Hepatocyte (in vitro differentiated cells): Measurements from ENCODE around the gene CAPN15. TPM values are rescaled to one million over a fixed set of nuclear protein-coding genes. Genes with fewer than 3 reads are reported as not detected.

Experiments
- DNase-seq: peaks from one replicate; pipeline ENCODE4 v3.0.0-alpha.2; 2016; ENCODE audit warnings: low spot score
- H2AFZ ChIP-seq: fragments of 200-600 bp; sonication (generic); 2 replicates; pipeline ENCODE4 v1.6.0; 2016; ENCODE audit warnings: antibody characterized with exemption, mild to moderate bottlenecking
- H3K27ac ChIP-seq: fragments of 200-600 bp; sonication (generic); 2 replicates; pipeline ENCODE4 v1.5.1; 2016; ENCODE audit warnings: mild to moderate bottlenecking
- H3K27me3 ChIP-seq: fragments of 200-600 bp; sonication (generic); 2 replicates; pipeline ENCODE4 v1.6.1; 2016
- H3K36me3 ChIP-seq: fragments of 200-600 bp; sonication (generic); replicated peaks from 2 replicates; pipeline ENCODE4 v1.5.1; 2016; ENCODE audit warnings: low read depth; ENCODE audit not compliant: insufficient read depth
- H3K4me1 ChIP-seq: fragments of 200-600 bp; sonication (generic); 2 replicates; pipeline ENCODE4 v1.5.1; 2016; ENCODE audit warnings: mild to moderate bottlenecking, moderate library complexity; ENCODE audit not compliant: insufficient read depth
- H3K4me2 ChIP-seq: fragments of 200-600 bp; sonication (generic); 2 replicates; pipeline ENCODE4 v1.6.0; 2016
- H3K4me3 ChIP-seq: fragments of 200-600 bp; sonication (generic); 2 replicates; pipeline ENCODE4 v1.5.1; 2016; ENCODE audit warnings: mild to moderate bottlenecking
- H3K79me2 ChIP-seq: fragments of 200-600 bp; sonication (generic); 2 replicates; pipeline ENCODE4 v1.6.0; 2017; ENCODE audit warnings: mild to moderate bottlenecking
- H3K9me2 ChIP-seq: fragments of 200-600 bp; sonication (generic); replicated peaks from 2 replicates; pipeline ENCODE4 v1.6.0; 2017; ENCODE audit warnings: mild to moderate bottlenecking; ENCODE audit not compliant: insufficient read depth
- H3K9me3 ChIP-seq: fragments of 200-600 bp; sonication (generic); 2 replicates; pipeline ENCODE4 v1.5.1; 2016; ENCODE audit warnings: low read depth, mild to moderate bottlenecking
- H4K20me1 ChIP-seq: fragments of 200-600 bp; sonication (generic); 2 replicates; pipeline ENCODE4 v1.6.0; 2016; ENCODE audit warnings: mild to moderate bottlenecking; ENCODE audit not compliant: insufficient read depth, poor library complexity, severe bottlenecking
- EZH2 ChIP-seq: fragments of 200-600 bp; sonication (generic); IDR thresholded peaks from 2 replicates; pipeline ENCODE4 v1.6.1; 2016; ENCODE audit warnings: antibody characterized with exemption, mild to moderate bottlenecking, borderline replicate concordance
- EZH2phosphoT487 ChIP-seq: fragments of 200-600 bp; sonication (generic); IDR thresholded peaks from one replicate; pipeline ENCODE4 v1.6.1; 2018; ENCODE audit warnings: antibody characterized with exemption, mild to moderate bottlenecking, low read depth, moderate library complexity; ENCODE audit not compliant: unreplicated experiment, severe bottlenecking
- WGBS: methylation state at CpG from one replicate; pipeline ENCODE4 v1.1.6; 2016; ENCODE audit warnings: low lambda C conversion rate; ENCODE audit errors: missing lambda C conversion rate; 5-methylcytosine and 5-hydroxymethylcytosine counted together
- polyA plus RNA-seq: library from polyadenylated mRNA; unstranded; fragments of >200 nt; fragmentation: Nextera tagmentation; extraction: Ambion mirVana; gene quantifications from 2 replicates; pipeline ENCODE4 v1.2.1, GENCODE V29; 2016
- total RNA-seq: library from RNA; depleted of rRNA; stranded (reverse); fragments of >200 nt; gene quantifications from 2 replicates; pipeline ENCODE4 v1.2.3, GENCODE V29; 2014
- TF ChIP-seq, protein P1 (sequence below): fragments of 200-600 bp; sonication (generic); IDR thresholded peaks from 2 replicates; pipeline ENCODE4 v1.5.1; 2016; ENCODE audit warnings: antibody characterized with exemption, mild to moderate bottlenecking; ENCODE audit not compliant: poor library complexity

CAPN15 gene
- total and polyA plus RNA-seq, 2 experiments from 2014 or later: 41.7 to 42.7 TPM

DNA sequence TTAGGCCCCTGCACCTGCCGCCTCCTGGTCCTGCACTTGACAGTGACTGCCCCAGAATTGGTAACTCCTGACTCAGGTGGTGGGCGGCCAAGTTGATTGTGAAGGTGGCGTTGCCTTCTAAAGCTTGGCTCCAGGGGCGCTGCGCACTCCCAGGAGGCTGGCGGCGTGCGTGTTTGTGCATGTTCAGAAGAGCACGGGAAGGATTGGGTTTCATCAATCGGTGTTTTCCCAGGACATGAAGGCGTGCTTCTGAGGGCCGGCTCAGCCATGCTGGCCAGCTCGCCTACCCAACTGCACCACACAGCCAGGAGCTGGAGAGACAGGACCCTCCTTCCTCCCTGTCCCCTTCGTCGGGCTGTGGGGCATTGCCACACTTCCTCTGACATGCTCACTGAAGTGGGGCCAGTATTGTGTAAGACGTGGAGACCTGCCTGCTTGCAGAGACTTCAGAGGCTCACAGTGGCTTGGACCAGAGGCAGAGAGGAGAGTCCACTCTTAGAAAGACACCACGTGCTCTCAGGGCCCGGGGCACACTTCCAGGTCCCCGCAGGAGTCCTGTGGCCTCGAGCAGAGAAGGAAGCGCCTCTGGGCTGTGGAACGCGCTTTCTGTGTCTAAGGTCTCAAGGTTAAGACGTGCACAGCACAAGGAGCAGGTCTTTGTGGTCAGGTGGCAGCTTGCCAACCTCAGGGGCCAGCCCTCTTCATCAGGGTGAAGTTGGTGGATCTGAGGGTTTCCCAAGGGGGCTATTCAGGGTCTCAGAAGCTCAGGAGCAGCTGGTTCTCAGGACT, 65.2 kb downstream of the CAPN15 start:
- no peaks in the 10 kb centered on the region for H3K9me3 ChIP-seq
- H3K27ac ChIP-seq: peak overlapping the region; percentile 95
- peaks cover 50% of the 10 kb centered on the region for H3K4me1 ChIP-seq
- no peaks in the 10 kb centered on the region for H3K9me2 ChIP-seq
- TF ChIP-seq, protein P1, sequence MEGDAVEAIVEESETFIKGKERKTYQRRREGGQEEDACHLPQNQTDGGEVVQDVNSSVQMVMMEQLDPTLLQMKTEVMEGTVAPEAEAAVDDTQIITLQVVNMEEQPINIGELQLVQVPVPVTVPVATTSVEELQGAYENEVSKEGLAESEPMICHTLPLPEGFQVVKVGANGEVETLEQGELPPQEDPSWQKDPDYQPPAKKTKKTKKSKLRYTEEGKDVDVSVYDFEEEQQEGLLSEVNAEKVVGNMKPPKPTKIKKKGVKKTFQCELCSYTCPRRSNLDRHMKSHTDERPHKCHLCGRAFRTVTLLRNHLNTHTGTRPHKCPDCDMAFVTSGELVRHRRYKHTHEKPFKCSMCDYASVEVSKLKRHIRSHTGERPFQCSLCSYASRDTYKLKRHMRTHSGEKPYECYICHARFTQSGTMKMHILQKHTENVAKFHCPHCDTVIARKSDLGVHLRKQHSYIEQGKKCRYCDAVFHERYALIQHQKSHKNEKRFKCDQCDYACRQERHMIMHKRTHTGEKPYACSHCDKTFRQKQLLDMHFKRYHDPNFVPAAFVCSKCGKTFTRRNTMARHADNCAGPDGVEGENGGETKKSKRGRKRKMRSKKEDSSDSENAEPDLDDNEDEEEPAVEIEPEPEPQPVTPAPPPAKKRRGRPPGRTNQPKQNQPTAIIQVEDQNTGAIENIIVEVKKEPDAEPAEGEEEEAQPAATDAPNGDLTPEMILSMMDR: no peak
- TF ChIP-seq EZH2phosphoT487 (no peak), EZH2 (no peak)
- DNase-seq: no peak
- H3K4me3 ChIP-seq: no peak overlapping the region
- no peaks in the 10 kb centered on the region for H3K36me3 ChIP-seq
- peaks cover 22% of the 10 kb centered on the region for H4K20me1 ChIP-seq
- whole genome bisulfite sequencing: 82% methylated on average over 24 of the region's 24 CpGs
- H2AFZ ChIP-seq: no peak overlapping the region
- H3K4me2 ChIP-seq: peak overlapping the region; percentile 98
- H3K79me2 ChIP-seq: peaks cover 77% of the 10 kb centered on the region
- no peaks in the 10 kb centered on the region for H3K27me3 ChIP-seq

DNA sequence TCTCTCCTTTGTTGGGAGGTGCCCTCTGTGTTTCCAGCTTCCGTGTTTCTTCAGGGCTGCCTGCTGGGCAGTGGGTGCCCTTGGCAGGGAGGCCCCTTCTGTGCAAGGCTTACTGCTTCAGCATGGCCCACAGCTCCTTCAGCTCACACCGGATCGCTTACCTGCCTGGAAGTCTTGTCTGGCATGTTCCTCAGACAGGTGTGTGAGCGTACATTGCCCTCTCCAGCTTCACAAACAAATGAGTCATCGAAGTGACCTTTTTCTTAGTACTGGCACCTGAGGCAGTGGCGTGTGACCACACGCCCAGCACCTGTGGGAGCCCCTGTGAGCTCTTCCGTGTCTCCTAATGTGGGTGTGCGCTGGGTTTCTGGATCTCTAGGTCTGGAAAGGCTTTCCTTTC, 65.9 kb downstream of the CAPN15 start:
- Histone ChIP-seq H3K27me3 (no peaks in the 10 kb centered on the region), H3K36me3 (no peaks in the 10 kb centered on the region), H2AFZ (no peak overlapping the region), H3K9me2 (no peaks in the 10 kb centered on the region), H3K4me1 (peaks cover 44% of the 10 kb centered on the region), H3K4me3 (no peak overlapping the region), H3K27ac (peak overlapping the region; percentile 95), H3K79me2 (peaks cover 77% of the 10 kb centered on the region), H3K4me2 (peak overlapping the region; percentile 98), H4K20me1 (peaks cover 22% of the 10 kb centered on the region), H3K9me3 (no peaks in the 10 kb centered on the region)
- TF ChIP-seq EZH2phosphoT487 (no peak), EZH2 (no peak)
- TF ChIP-seq, protein P1: no peak
- DNase-seq: peak; percentile 84
- 62% methylated on average over 9 of the region's 9 CpGs for WGBS

DNA sequence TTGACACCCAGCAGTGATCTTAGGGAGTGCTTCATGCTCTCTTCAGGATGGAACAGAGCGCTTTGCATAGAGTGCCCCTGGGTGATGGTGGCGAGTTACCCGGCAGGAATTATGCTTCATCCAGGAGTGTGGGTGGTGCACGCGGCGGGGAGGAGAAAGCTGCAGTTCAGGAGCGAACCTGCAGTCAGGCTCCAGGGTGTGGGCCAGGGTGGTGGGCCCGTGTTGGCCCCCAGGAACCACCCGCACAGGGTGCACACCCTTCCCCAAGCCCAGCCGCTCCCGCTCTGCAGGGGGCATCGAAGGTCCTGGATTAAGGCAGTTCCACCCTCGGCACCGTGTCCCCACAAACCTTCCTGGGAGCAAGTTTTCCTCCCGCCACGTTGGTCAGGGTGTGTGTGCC, 66.3 kb downstream of the CAPN15 start:
- DNase-seq: no peak
- Histone ChIP-seq H2AFZ (no peak overlapping the region), H3K4me3 (no peak overlapping the region), H3K4me1 (peaks cover 44% of the 10 kb centered on the region), H3K9me3 (no peaks in the 10 kb centered on the region), H3K36me3 (no peaks in the 10 kb centered on the region), H3K27me3 (no peaks in the 10 kb centered on the region), H3K4me2 (peak overlapping the region; percentile 56), H3K27ac (peak overlapping the region; percentile 95), H3K79me2 (peaks cover 80% of the 10 kb centered on the region), H4K20me1 (peaks cover 24% of the 10 kb centered on the region), H3K9me2 (no peaks in the 10 kb centered on the region)
- 80% methylated on average over 15 of the region's 16 CpGs for WGBS
- TF ChIP-seq EZH2phosphoT487 (no peak), EZH2 (no peak)
- TF ChIP-seq, protein P1: no peak
